Astrocyte of the cerebellum (primary cell): Measurements from ENCODE around the gene RANBP3L.
A peak's percentile ranks its signal among the peaks of the same experiment; 100 is the strongest.

Experiments
- DNase-seq: peaks from one replicate; pipeline ENCODE4 v3.0.0-alpha.2; 2011; ENCODE audit warnings: low read depth
- H3K4me3 ChIP-seq: 2 replicates; pipeline ENCODE4 v1.5.1; 2011; ENCODE audit warnings: mild to moderate bottlenecking, low read depth, low read length, moderate library complexity
- CTCF ChIP-seq: IDR thresholded peaks from 2 replicates; pipeline ENCODE4 v1.5.1; 2012; ENCODE audit warnings: low read length, low read depth, moderate library complexity, mild to moderate bottlenecking; ENCODE audit errors: missing control alignments
- in situ Hi-C: cut with HindIII; loops from 2 replicates; pipeline ENCODE4 v1.10.0; 2017; ENCODE audit warnings: low sequenced_read_pairs

Gene RANBP3L

GRCh38 chr5:36246036-36246800 is 55.5 kb downstream of the RANBP3L start:
- in situ Hi-C loops = no loop called here

GRCh38 chr5:36244076-36244475 is 57.6 kb downstream of the RANBP3L start:
- no peak for TF ChIP-seq CTCF
- DNase-seq = no peak
- in situ Hi-C loops = no loop called here
- no peak overlapping the region for H3K4me3 ChIP-seq

More at GRCh38 chr5:36246036-36246800, 55.5 kb downstream of the RANBP3L start:
- TF ChIP-seq CTCF = no peak
- no peak for DNase-seq
- no peak overlapping the region for H3K4me3 ChIP-seq

GRCh38 chr5:36243653-36244052 is 58.0 kb downstream of the RANBP3L start:
- TF ChIP-seq CTCF = no peak
- DNase-seq = no peak
- no peak overlapping the region for H3K4me3 ChIP-seq
- in situ Hi-C loops = no loop called here

- in situ Hi-C loops = no loop called here
- DNase-seq = no peak
- H3K4me3 ChIP-seq = peak overlapping the region; percentile 74
- TF ChIP-seq CTCF = no peak
Observed at GRCh38 chr5:36242534-36243485, 58.9 kb downstream of the RANBP3L start.

- peak; percentile 57 for TF ChIP-seq CTCF
- in situ Hi-C loops = no loop called here
- peak within 1 kb of the TSS; percentile 74 for H3K4me3 ChIP-seq
- peak; percentile 91 for DNase-seq
Observed at GRCh38 chr5:36241631-36242533, 59.8 kb downstream of the RANBP3L start, which contains the start of gene NADK2. TSS of gene NADK2 (minus strand) at chr5:36241925. CDS start at chr5:36241798, 127 bp downstream.
